Esophagus muscularis mucosa (tissue), 4 donors: ENCODE measurements around the gene RSPO3. TPM values are rescaled to one million over a fixed set of nuclear protein-coding genes. Genes with fewer than 3 reads are reported as not detected.
A peak's percentile ranks its signal among the peaks of the same experiment; 100 is the strongest.

ENCODE experiments used
- DNase-seq: peaks from one replicate; pipeline ENCODE4 v3.0.0-alpha.2; 2017; ENCODE audit errors: extremely low spot score
- H3K27ac ChIP-seq, 4 donors: fragments of 200-600 bp; sonication (generic); replicated peaks in 1 of 4; 1 replicate in 3 of 4; 2 replicates in 1 of 4; pipeline ENCODE4 v1.5.1; 2016 to 2019; ENCODE audit warnings: mild to moderate bottlenecking in 1 of 4
- H3K27me3 ChIP-seq, 4 donors: fragments of 200-600 bp; sonication (generic); one replicate each; pipeline versions ENCODE4 v1.5.1 to v1.6.0; 2016 to 2019
- H3K36me3 ChIP-seq, 4 donors: fragments of 200-600 bp; sonication (generic); one replicate each; pipeline ENCODE4 v1.5.1; 2016 to 2019
- H3K4me1 ChIP-seq, 4 donors: fragments of 200-600 bp; sonication (generic); one replicate each; pipeline ENCODE4 v1.5.1; 2016 to 2019
- H3K4me3 ChIP-seq, 4 donors: fragments of 200-600 bp; sonication (generic); 1 replicate in 2 of 4; 2 replicates in 2 of 4; pipeline ENCODE4 v1.5.1; 2016 to 2019; ENCODE audit warnings: mild to moderate bottlenecking in 4 of 4, moderate library complexity in 1 of 4
- H3K9me3 ChIP-seq, 4 donors: fragments of 200-600 bp; sonication (generic); 1 replicate in 3 of 4; 2 replicates in 1 of 4; pipeline ENCODE4 v1.5.1; 2016 to 2019
- CTCF ChIP-seq, 3 experiments: fragments of 200-600 bp in 2 of 3; fragments of 450-650 bp in 1 of 3; sonication (generic) in 2 of 3; IDR thresholded peaks; one replicate each; pipeline ENCODE4 v1.5.1; 2017 to 2019; ENCODE audit warnings: antibody characterized with exemption in 3 of 3, mild to moderate bottlenecking in 2 of 3, moderate library complexity in 1 of 3
- EP300 ChIP-seq: sonication (generic); formaldehyde crosslinking; IDR thresholded peaks from one replicate; pipeline ENCODE4 v1.6.1; 2017; ENCODE audit warnings: antibody characterized with exemption
- POLR2A ChIP-seq: fragments of 450-650 bp; IDR thresholded peaks from one replicate; pipeline ENCODE4 v1.6.1; 2017; ENCODE audit warnings: antibody characterized with exemption, moderate library complexity, mild to moderate bottlenecking, low read depth
- POLR2AphosphoS5 ChIP-seq, 2 donors: sonication (generic); formaldehyde crosslinking; IDR thresholded peaks; one replicate each; pipeline ENCODE4 v1.6.1; 2017; ENCODE audit warnings: antibody characterized with exemption in 2 of 2
- WGBS: methylation state at CpG from one replicate; pipeline ENCODE4 v1.1.5; 2018; 5-methylcytosine and 5-hydroxymethylcytosine counted together
- intact Hi-C: fragments of 100-400 bp; cut with DNase I; formaldehyde crosslinking; loops from one replicate; pipeline ENCODE4 v1.15.1; 2023
- total RNA-seq, 4 donors: library from RNA; depleted of rRNA; stranded (reverse); fragments of >200 nt; gene quantifications; one replicate each; pipeline versions ENCODE4 v1.1.0 to v1.2.1, GENCODE V29; 2016

Gene RSPO3
- total RNA-seq, 4 donors from 2014 or later: 32.0 to 123 (median 47.7) TPM

- H3K4me3 ChIP-seq: no peak overlapping the region
- peaks cover 0 to 14% (median 7%) of the 10 kb centered on the region in 4 donors for H3K36me3 ChIP-seq
- no peaks in the 10 kb centered on the region for H3K9me3 ChIP-seq
- intact Hi-C loops: no loop called here
- H3K27ac ChIP-seq: peak overlapping the region in 2 of 4 donors; percentile 9 to 41
- 78% methylated on average over 5 of the region's 5 CpGs for WGBS
- H3K27me3 ChIP-seq: no peaks in the 10 kb centered on the region
- no peak for DNase-seq
- H3K4me1 ChIP-seq: peaks cover 0 to 2% (median 0%) of the 10 kb centered on the region in 4 donors
- TF ChIP-seq POLR2AphosphoS5 (IDR thresholded peaks at IDR 0.05) (peak; percentile 25 to 42), POLR2A (no peak)
These were observed 80.1 kb downstream of the RSPO3 start for GRCh38 chr6:127198549-127198948.

GRCh38 chr6:127199470-127199869 lies 81.0 kb downstream of the RSPO3 start:
- intact Hi-C loops: no loop called here
- no peak for TF ChIP-seq CTCF (IDR thresholded peaks at IDR 0.05)
- TF ChIP-seq EP300: no peak
- no peak for TF ChIP-seq POLR2A
- TF ChIP-seq POLR2AphosphoS5 (IDR thresholded peaks at IDR 0.05): no peak
- Histone ChIP-seq H3K4me3 (no peak overlapping the region), H3K27me3 (no peaks in the 10 kb centered on the region), H3K4me1 (no peaks in the 10 kb centered on the region), H3K27ac (no peak overlapping the region), H3K36me3 (peaks cover 0 to 14% (median 7%) of the 10 kb centered on the region in 4 donors), H3K9me3 (no peaks in the 10 kb centered on the region)
- WGBS: 67% methylated on average over 1 of the region's 1 CpG
- DNase-seq: no peak

- TF ChIP-seq POLR2AphosphoS5 (IDR thresholded peaks at IDR 0.05) (no peak), EP300 (no peak), CTCF (IDR thresholded peaks at IDR 0.05) (no peak), POLR2A (no peak)
- no peak overlapping the region for H3K27ac ChIP-seq
These were observed 81.6 kb downstream of the RSPO3 start for GRCh38 chr6:127200114-127200513.

GRCh38 chr6:127201321-127201720 lies 82.8 kb downstream of the RSPO3 start:
- 36% methylated on average over 2 of the region's 2 CpGs for WGBS
- Histone ChIP-seq H3K27ac (no peak overlapping the region), H3K4me3 (no peak overlapping the region), H3K4me1 (no peaks in the 10 kb centered on the region), H3K9me3 (no peaks in the 10 kb centered on the region), H3K27me3 (no peaks in the 10 kb centered on the region), H3K36me3 (peaks cover 0 to 13% (median 4%) of the 10 kb centered on the region in 4 donors)
- intact Hi-C loops: no loop called here
- no peak for TF ChIP-seq EP300
- TF ChIP-seq CTCF (IDR thresholded peaks at IDR 0.05): no peak
- DNase-seq: no peak

More at GRCh38 chr6:127200114-127200513, 81.6 kb downstream of the RSPO3 start:
- intact Hi-C loops: no loop called here
- DNase-seq: no peak
- Histone ChIP-seq H3K27me3 (no peaks in the 10 kb centered on the region), H3K4me1 (no peaks in the 10 kb centered on the region), H3K4me3 (no peak overlapping the region), H3K36me3 (peaks cover 0 to 14% (median 7%) of the 10 kb centered on the region in 4 donors), H3K9me3 (no peaks in the 10 kb centered on the region)
- WGBS: 93% methylated on average over 8 of the region's 8 CpGs

- no peak overlapping the region for H3K4me3 ChIP-seq
- no peaks in the 10 kb centered on the region for H3K4me1 ChIP-seq
- no peaks in the 10 kb centered on the region for H3K27me3 ChIP-seq
- TF ChIP-seq EP300 (no peak), POLR2A (no peak), CTCF (IDR thresholded peaks at IDR 0.05) (no peak), POLR2AphosphoS5 (IDR thresholded peaks at IDR 0.05) (no peak)
- H3K9me3 ChIP-seq: no peaks in the 10 kb centered on the region
- no peaks in the 10 kb centered on the region for H3K36me3 ChIP-seq
- H3K27ac ChIP-seq: no peak overlapping the region
- no peak for DNase-seq
- intact Hi-C loops: no loop called here
These were observed 84.2 kb downstream of the RSPO3 start for GRCh38 chr6:127202676-127203075.
